ENCODE measurements around the gene PSMC1. TPM values are rescaled to one million over a fixed set of nuclear protein-coding genes. Genes with fewer than 3 reads are reported as not detected.

PSMC1 gene
- polyA plus RNA-seq, 1 of the 3 experiments (the other 2 are of a cell fraction): 102 TPM

- TF ChIP-seq NRF1 (IDR thresholded peaks at IDR 0.05; ENCODE audit: low read depth, low read length) (no peak), ZBTB33 (IDR thresholded peaks at IDR 0.05; ENCODE audit: borderline replicate concordance, low read depth) (no peak), USF1 (IDR thresholded peaks at IDR 0.05; ENCODE audit: borderline replicate concordance, low read depth) (no peak), RCOR1 (IDR thresholded peaks at IDR 0.05; ENCODE audit: low read length) (no peak), GATA2 (CRISPR knock-in tag; IDR thresholded peaks at IDR 0.05) (no peak), CHD2 (IDR thresholded peaks at IDR 0.05; ENCODE audit: low read length, partially characterized antibody) (no peak), PBX3 (IDR thresholded peaks at IDR 0.05) (no peak), MXI1 (IDR thresholded peaks at IDR 0.05; ENCODE audit: low read depth, low read length) (no peak), SIN3A (IDR thresholded peaks at IDR 0.05; ENCODE audit: borderline replicate concordance, low read depth, low read length) (no peak), REST (IDR thresholded peaks at IDR 0.05; ENCODE audit: low read depth, low read length) (no peak), EP300 (IDR thresholded peaks at IDR 0.05; ENCODE audit: borderline replicate concordance in 1 of 2, low read depth in 1 of 2, low read length in 1 of 2) (no peak), RAD21 (IDR thresholded peaks at IDR 0.05; ENCODE audit: low read length) (no peak), RFX5 (IDR thresholded peaks at IDR 0.05; ENCODE audit: low read length) (no peak), NFIC (IDR thresholded peaks at IDR 0.05; ENCODE audit: borderline replicate concordance) (no peak), CTCF (IDR thresholded peaks at IDR 0.05) (no peak), POLR2AphosphoS5 (IDR thresholded peaks at IDR 0.05; ENCODE audit: low read depth, low read length) (no peak)
- Histone ChIP-seq H3K9ac (no peak overlapping the region), H3K79me2 (ENCODE audit: insufficient read depth) (no peaks in the 10 kb centered on the region), H3K36me3 (replicated peaks in 1 of 2; ENCODE audit: control insufficient read depth in 1 of 2, insufficient read depth in 2 of 2, low read length in 1 of 2) (peaks cover 44 to 59% of the 10 kb centered on the region in 2 experiments), H3K9me2 (no peaks in the 10 kb centered on the region), H3F3A (replicated peaks; ENCODE audit: insufficient read depth) (peaks cover 33% of the 10 kb centered on the region), H3K9me3 (no peaks in the 10 kb centered on the region), H3K27me3 (ENCODE audit: insufficient read depth) (no peaks in the 10 kb centered on the region), H3K4me1 (ENCODE audit: control insufficient read depth in 1 of 2, insufficient read depth in 2 of 2, low read depth in 1 of 2, low read length in 1 of 2) (0 out of 4 replicates have a peak, but pooled peaks cover 0 to 8% of the 10 kb centered on the region in 2 experiments), H3K27ac (ENCODE audit: low read depth in 2 of 2, low read length in 1 of 2) (no peak overlapping the region), H3K4me3 (ENCODE audit: low read depth in 2 of 2, low read length in 1 of 2) (no peak overlapping the region), H3K4me2 (no peak overlapping the region), H4K20me1 (ENCODE audit: insufficient read depth) (no peaks in the 10 kb centered on the region), H2AFZ (ENCODE audit: low read depth) (no peak overlapping the region)
- 92% methylated on average over 8 of the region's 8 CpGs for WGBS (ENCODE audit: low lambda C conversion rate)
- no peak for DNase-seq
- ChIA-PET POLR2A (no interaction called here), CTCF (interaction anchor here (1.0 to 1.6 kb wide), 2 partner anchors 8 to 25 kb away, joined by 3 read pairs; no protein-coding TSS in a partner anchor)
These were observed 17.2 kb downstream of the PSMC1 start for GRCh38 chr14:90273532-90273931.
